ENCODE results near the gene LAMA1. TPM values are rescaled to one million over a fixed set of nuclear protein-coding genes. Genes with fewer than 3 reads are reported as not detected.

Gene LAMA1
- total RNA-seq, 1 experiment from 2014 or later: not detected

DNA sequence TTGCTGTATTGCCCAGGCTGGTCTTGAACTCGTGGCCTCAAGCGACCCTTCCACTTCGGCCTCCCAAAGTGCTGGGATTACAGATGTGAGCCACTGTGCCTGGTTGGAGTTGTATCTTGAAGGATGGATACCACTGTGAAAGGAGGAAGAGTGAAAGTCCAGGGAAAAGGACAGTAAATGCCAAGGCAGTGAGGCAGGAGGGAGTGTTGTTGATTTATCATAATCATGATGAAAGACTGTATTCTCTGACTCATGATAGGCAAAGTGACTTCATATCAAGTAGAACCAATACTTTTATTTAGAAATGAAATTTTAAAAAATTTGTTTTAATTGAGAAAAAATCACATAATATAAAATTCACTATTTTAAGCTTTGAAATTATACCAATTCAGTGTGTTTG, 225.8 kb downstream of the LAMA1 start:
- no peak overlapping the region for H3K27ac ChIP-seq (ENCODE audit: low read length)
- no peaks in the 10 kb centered on the region for H3K4me1 ChIP-seq (ENCODE audit: low read length)
- no peak overlapping the region for H2AFZ ChIP-seq (ENCODE audit: low read length)
- no peaks in the 10 kb centered on the region for H3K79me2 ChIP-seq (ENCODE audit: low read length)
- no peaks in the 10 kb centered on the region for H3K36me3 ChIP-seq (ENCODE audit: insufficient read depth, low read length)
- no peak overlapping the region for H3K4me2 ChIP-seq (ENCODE audit: low read depth, low read length, poor library complexity, severe bottlenecking)
- H4K20me1 ChIP-seq (ENCODE audit: insufficient read depth, low read depth, low read length): no peaks in the 10 kb centered on the region
- no peak overlapping the region for H3K4me3 ChIP-seq (ENCODE audit: low read length)
- H3K9me2 ChIP-seq (replicated peaks; ENCODE audit: insufficient read depth, low read length): no peaks in the 10 kb centered on the region
- H3K9ac ChIP-seq (ENCODE audit: low read length): no peak overlapping the region
- DNase-seq: no peak
- H3K27me3 ChIP-seq (ENCODE audit: low read length): no peaks in the 10 kb centered on the region
- no peaks in the 10 kb centered on the region for H3K9me3 ChIP-seq (ENCODE audit: low read length)

Small RNAs within 50 kb of the gene (small RNA-seq; reads per million reads assigned to genes)
- gene RNU6-916P: not detected

Other genes with a start within 250 kb of the LAMA1 start
- gene LRRC30, start 113.3 kb upstream of the LAMA1 start, total RNA-seq (2014; rRNA removed; shearing (Covaris generic); ENCODE audit: low replicate concordance): not detected in 2 replicates

Measured in Karpas-422 (cell line).